Spinal cord (tissue), 10 donors: Measurements from ENCODE around the gene LTB4R. TPM values are rescaled to one million over a fixed set of nuclear protein-coding genes. Genes with fewer than 3 reads are reported as not detected.

Experiments
- DNase-seq, 6 donors: peaks; one replicate each; pipeline versions ENCODE4 v3.0.0 to v3.0.0-alpha.2; 2013 to 2015; ENCODE audit warnings: low spot score in 6 of 6, low read depth in 4 of 6
- H3K27ac ChIP-seq: one replicate; pipeline ENCODE4 v1.5.1; 2013; ENCODE audit warnings: low read depth, low read length, control low read depth
- H3K27me3 ChIP-seq: one replicate; pipeline ENCODE4 v1.6.1; 2013; ENCODE audit warnings: low read length; ENCODE audit not compliant: control insufficient read depth, insufficient read depth
- H3K36me3 ChIP-seq: one replicate; pipeline ENCODE4 v1.6.1; 2013; ENCODE audit warnings: low read length; ENCODE audit not compliant: control insufficient read depth, insufficient read depth
- H3K4me1 ChIP-seq: one replicate; pipeline ENCODE4 v1.6.1; 2013; ENCODE audit warnings: low read length; ENCODE audit not compliant: control insufficient read depth, insufficient read depth
- H3K4me3 ChIP-seq: one replicate; pipeline ENCODE4 v1.5.1; 2013; ENCODE audit warnings: low read depth, low read length, control low read depth
- H3K9me3 ChIP-seq: one replicate; pipeline ENCODE4 v1.6.1; 2013; ENCODE audit warnings: low read length; ENCODE audit not compliant: control insufficient read depth, insufficient read depth
- WGBS: methylation state at CpG from one replicate; pipeline ENCODE4 v1.1.5; 2013; ENCODE audit warnings: missing lambda C conversion rate; ENCODE audit not compliant: insufficient coverage; 5-methylcytosine and 5-hydroxymethylcytosine counted together
- polyA plus RNA-seq, 2 donors: library from polyadenylated mRNA; unstranded; fragments of 120-200 nt; gene quantifications; one replicate each; pipeline ENCODE4 v1.2.1, GENCODE V29; 2013; ENCODE audit not compliant: insufficient read length in 2 of 2
- total RNA-seq, 2 donors: library from RNA; depleted of rRNA in 1 of 2; stranded (reverse); fragments of 120-200 nt in 1 of 2; fragments of >200 nt in 1 of 2; gene quantifications; one replicate each; pipeline versions ENCODE4 v1.2.3 to v1.2.4, GENCODE V29; 2013 to 2014
- donor health status: healthy.

The LTB4R gene
- total and polyA plus RNA-seq, 4 donors: 2.7 to 6.2 (median 3.3) TPM

DNA sequence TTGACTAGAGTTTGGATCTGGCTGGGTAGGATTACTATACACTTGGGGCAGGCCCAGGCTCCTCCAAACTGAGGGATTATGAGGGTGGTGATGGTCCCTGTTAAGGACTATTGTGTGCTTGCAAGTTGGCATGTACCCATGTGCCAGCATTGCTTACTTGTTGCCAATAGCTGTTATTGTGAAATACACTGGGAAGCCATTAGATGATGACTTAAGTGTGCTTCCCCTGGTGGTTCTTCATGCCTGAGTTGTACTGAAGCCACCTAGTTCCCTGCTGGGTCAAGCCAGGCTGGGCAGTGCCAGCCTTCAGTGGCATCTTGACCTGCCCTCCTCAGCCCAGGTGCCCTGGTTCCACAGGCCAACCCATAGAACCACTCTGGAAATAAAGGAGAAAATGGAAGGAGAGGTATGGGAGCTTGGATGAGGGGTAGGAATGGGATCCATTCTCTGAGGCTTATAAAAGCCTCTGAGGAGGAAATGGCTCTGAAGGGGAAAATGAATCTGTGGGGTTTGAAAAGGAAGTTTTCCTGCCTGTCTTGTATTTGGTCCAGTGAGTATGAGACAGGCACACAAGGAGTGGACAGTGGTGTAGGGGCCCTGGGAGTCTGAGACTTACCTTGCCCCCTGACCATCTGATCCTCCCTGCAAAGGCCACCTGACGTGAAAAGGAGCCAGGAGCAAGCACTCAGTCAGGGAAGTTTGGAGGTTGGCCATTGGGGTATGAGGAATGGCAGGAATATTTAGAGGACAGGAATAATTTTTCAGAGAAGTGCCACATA lies 724 bp downstream of the LTB4R start:
- H3K4me3 ChIP-seq: no peak overlapping the region
- DNase-seq: no peak
- H3K27me3 ChIP-seq: peaks cover 18% of the 10 kb centered on the region
- H3K27ac ChIP-seq: peak overlapping the region; percentile 47
- no peaks in the 10 kb centered on the region for H3K9me3 ChIP-seq
- peaks cover 45% of the 10 kb centered on the region for H3K4me1 ChIP-seq
- WGBS: no CpG with 5 or more reads among the region's 1 CpG
- H3K36me3 ChIP-seq: peaks cover 21% of the 10 kb centered on the region

DNA sequence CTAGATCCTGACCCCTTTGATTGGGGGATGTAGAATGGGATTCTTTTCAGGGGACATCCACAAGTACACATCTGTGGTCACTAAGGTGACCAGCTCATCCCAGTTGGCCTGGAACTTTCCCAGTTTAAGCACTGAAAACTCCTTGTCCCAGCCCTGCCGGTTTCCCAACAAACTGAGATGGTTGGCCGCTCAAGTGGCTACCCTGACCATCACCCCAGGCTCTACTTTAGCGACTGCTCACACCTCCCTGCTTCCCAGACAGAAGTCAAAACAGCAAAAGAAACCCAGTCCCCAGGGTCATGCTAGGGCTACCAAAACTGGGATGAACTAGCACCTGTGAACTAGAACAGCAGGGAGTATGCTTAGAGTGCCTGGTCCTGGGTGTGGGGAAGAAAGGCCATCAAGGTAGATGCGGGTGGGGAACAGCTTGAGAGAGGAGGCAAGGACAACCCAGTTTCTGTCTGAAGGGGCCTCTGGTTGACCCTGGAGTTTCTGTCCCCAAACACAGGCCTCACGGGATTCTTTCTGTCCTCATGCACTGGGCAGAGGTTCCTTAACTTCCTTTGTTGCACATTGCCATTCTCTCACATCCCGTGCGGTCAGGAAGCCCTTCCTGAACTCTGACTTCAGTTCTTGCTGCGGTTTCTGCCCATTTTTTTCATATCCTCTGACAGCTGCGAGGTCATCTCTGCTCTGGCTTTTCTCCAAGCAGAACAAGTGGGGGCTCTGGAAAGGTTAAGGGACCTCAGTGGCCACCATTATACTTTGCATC lies 1.6 kb downstream of the LTB4R start:
- WGBS: 82% methylated on average over 7 of the region's 9 CpGs
- DNase-seq: no peak
- H3K9me3 ChIP-seq: no peaks in the 10 kb centered on the region
- H3K27me3 ChIP-seq: peaks cover 27% of the 10 kb centered on the region
- peaks cover 12% of the 10 kb centered on the region for H3K36me3 ChIP-seq
- no peak overlapping the region for H3K27ac ChIP-seq
- H3K4me3 ChIP-seq: no peak overlapping the region
- H3K4me1 ChIP-seq: peaks cover 42% of the 10 kb centered on the region

DNA sequence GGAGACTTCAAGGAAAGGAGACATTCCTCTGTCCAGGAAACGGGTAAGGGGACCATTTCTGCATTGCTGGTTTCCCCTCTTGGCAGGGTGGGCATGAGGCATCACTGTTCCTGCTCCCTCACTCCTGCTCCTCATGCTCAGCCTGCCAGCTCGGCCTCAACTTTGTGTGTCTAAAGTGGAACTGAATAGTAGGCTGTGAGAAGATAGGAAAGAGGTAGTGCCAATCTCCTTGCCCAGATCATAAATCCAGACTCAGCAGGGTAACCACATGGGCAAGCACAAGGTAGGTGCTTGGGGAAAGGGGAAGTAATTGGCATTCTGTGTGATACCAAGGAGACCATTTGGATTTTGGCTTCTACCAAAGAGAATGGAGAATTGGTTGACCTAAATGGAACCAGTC lies 2.6 kb downstream of the LTB4R start:
- Histone ChIP-seq H3K36me3 (peaks cover 12% of the 10 kb centered on the region), H3K4me1 (peaks cover 42% of the 10 kb centered on the region), H3K9me3 (no peaks in the 10 kb centered on the region), H3K27me3 (peaks cover 37% of the 10 kb centered on the region), H3K4me3 (no peak overlapping the region), H3K27ac (no peak overlapping the region)
- 63% methylated on average over 1 of the region's 2 CpGs for WGBS
- peak in 1 of 6 donors; percentile 55 for DNase-seq

DNA sequence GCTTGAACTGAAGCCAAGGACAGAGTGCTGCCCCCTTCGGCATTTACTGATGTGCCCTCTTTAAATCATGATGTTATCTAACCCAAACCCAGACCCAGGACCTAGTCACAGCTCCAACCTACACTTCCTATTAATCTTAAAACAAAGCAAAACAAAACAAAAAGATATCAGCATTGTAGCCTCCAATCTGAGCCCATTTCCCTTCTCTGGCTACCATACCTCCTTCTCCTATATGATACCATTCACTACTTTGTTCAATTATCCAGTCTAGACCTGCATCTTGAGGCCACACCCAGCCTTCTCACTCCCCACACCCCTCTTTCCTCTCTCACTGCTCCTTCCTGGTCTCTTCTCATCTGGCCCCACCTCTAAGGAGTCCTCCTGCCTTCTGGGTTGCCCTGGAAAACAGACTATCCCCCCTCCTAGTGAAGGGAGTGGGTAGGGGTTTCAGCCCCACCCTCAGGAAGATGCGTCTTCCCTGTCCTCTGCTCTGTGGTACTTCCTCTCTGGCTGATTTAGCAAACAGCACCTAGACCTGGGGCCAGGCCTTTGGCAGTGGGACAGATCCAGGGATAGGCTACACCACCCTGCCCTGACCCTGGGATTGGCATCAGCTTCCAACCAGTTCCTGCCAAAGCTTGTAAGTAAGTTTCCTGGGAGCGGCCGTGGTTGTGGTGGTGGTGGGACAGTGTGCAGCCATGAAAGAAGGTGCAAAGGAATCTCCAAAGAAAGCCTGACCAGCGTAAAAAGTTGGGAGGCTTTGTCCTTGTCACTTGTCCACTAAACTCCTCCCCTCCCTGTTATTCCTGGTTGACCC lies 3.3 kb downstream of the LTB4R start:
- Histone ChIP-seq H3K36me3 (peaks cover 10% of the 10 kb centered on the region), H3K4me1 (peaks cover 40% of the 10 kb centered on the region), H3K9me3 (no peaks in the 10 kb centered on the region), H3K4me3 (no peak overlapping the region), H3K27me3 (peaks cover 44% of the 10 kb centered on the region), H3K27ac (no peak overlapping the region)
- DNase-seq: no peak
- 74% methylated on average over 3 of the region's 5 CpGs for WGBS

DNA sequence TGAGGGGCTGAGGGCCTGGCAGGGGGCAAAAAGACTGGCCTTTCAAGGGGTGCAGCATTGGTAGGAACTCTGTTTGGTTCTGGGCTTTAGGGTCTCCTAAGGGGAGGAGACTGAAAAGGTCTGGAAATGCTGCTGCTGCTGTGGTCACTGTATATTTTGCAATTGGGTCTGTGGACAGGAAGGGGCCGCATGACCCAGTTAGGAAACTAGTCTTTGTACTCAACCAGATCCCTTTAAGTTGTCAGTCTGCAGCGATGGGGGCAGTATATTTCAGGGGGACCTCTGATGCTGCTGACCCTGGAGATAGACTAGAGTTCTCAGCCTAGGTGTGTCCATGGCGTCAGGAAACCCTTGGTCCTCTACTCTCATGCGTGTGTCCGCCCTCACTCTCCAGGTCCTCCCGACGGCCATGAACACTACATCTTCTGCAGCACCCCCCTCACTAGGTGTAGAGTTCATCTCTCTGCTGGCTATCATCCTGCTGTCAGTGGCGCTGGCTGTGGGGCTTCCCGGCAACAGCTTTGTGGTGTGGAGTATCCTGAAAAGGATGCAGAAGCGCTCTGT lies 4.0 kb downstream of the LTB4R start:
- H3K36me3 ChIP-seq: peaks cover 5% of the 10 kb centered on the region
- DNase-seq: no peak
- H3K27me3 ChIP-seq: peaks cover 51% of the 10 kb centered on the region
- H3K4me3 ChIP-seq: no peak overlapping the region
- peaks cover 33% of the 10 kb centered on the region for H3K4me1 ChIP-seq
- no peaks in the 10 kb centered on the region for H3K9me3 ChIP-seq
- 90% methylated on average over 9 of the region's 10 CpGs for WGBS
- no peak overlapping the region for H3K27ac ChIP-seq

DNA sequence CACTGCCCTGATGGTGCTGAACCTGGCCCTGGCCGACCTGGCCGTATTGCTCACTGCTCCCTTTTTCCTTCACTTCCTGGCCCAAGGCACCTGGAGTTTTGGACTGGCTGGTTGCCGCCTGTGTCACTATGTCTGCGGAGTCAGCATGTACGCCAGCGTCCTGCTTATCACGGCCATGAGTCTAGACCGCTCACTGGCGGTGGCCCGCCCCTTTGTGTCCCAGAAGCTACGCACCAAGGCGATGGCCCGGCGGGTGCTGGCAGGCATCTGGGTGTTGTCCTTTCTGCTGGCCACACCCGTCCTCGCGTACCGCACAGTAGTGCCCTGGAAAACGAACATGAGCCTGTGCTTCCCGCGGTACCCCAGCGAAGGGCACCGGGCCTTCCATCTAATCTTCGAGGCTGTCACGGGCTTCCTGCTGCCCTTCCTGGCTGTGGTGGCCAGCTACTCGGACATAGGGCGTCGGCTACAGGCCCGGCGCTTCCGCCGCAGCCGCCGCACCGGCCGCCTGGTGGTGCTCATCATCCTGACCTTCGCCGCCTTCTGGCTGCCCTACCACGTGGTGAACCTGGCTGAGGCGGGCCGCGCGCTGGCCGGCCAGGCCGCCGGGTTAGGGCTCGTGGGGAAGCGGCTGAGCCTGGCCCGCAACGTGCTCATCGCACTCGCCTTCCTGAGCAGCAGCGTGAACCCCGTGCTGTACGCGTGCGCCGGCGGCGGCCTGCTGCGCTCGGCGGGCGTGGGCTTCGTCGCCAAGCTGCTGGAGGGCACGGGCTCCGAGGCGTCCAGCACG lies 4.7 kb downstream of the LTB4R start:
- peaks cover 51% of the 10 kb centered on the region for H3K27me3 ChIP-seq

DNA sequence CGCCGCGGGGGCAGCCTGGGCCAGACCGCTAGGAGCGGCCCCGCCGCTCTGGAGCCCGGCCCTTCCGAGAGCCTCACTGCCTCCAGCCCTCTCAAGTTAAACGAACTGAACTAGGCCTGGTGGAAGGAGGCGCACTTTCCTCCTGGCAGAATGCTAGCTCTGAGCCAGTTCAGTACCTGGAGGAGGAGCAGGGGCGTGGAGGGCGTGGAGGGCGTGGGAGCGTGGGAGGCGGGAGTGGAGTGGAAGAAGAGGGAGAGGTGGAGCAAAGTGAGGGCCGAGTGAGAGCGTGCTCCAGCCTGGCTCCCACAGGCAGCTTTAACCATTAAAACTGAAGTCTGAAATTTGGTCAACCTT lies 5.3 kb downstream of the LTB4R start:
- peaks cover 51% of the 10 kb centered on the region for H3K27me3 ChIP-seq
- no peak overlapping the region for H3K4me3 ChIP-seq
- H3K9me3 ChIP-seq: no peaks in the 10 kb centered on the region
- DNase-seq: no peak
- peaks cover 21% of the 10 kb centered on the region for H3K4me1 ChIP-seq
- peaks cover under 1% of the 10 kb centered on the region for H3K36me3 ChIP-seq
- WGBS: 41% methylated on average over 15 of the region's 18 CpGs
- H3K27ac ChIP-seq: no peak overlapping the region

More for the DNA sequence above, 4.7 kb downstream of the LTB4R start:
- WGBS: 29% methylated on average over 70 of the region's 70 CpGs
- Histone ChIP-seq H3K4me1 (peaks cover 26% of the 10 kb centered on the region), H3K4me3 (no peak overlapping the region), H3K9me3 (no peaks in the 10 kb centered on the region), H3K27ac (no peak overlapping the region), H3K36me3 (peaks cover 5% of the 10 kb centered on the region)
- DNase-seq: peak in 1 of 6 donors; percentile 21

DNA sequence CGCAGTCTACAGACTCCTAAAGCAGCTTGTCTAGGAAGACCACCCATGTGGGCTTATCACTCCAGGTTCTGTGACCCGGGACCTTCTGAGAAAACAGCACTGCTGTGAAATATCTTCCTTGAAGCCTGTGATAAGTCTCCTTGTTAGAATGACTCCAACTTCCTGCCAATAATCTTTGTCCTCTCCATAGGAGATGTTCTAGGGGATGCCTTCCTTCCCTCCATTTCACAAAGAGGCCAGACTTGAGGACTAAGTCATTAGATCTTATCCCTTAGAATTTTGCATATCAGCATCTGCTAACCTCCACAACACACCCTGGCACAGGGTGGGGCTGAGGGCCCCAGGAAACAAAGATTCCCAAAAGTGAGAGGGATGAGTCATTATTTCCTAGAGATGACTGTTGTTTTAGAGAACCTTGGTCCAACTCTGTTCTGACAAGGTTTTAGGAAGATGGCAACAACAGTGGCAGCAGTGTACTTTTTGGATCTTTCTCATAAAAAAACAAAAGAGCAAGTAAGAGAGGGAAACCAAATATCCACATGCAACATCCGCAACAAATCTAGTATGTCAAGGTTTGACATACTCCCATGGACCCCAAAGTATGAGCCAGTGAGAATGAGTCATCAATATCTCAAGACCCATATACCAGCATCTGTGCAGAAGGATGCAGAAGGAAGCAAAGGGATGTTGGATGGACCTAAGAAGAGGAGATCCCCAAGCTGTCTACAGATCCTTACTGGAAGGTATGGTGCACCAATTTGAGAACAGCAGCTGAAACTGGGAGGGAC lies 6.0 kb downstream of the LTB4R start:
- Histone ChIP-seq H3K9me3 (no peaks in the 10 kb centered on the region), H3K4me1 (peaks cover 19% of the 10 kb centered on the region), H3K36me3 (no peaks in the 10 kb centered on the region), H3K27me3 (peaks cover 52% of the 10 kb centered on the region), H3K4me3 (no peak overlapping the region), H3K27ac (no peak overlapping the region)
- 86% methylated on average over 2 of the region's 3 CpGs for WGBS
- DNase-seq: no peak
